ENCODE measurements around the gene MEP1A.
"Not testable (repeated sequence)": the region's sequence is repeated elsewhere in the genome, so short reads cannot be mapped to it uniquely, and the experiment has no call there.

The MEP1A gene

DNA sequence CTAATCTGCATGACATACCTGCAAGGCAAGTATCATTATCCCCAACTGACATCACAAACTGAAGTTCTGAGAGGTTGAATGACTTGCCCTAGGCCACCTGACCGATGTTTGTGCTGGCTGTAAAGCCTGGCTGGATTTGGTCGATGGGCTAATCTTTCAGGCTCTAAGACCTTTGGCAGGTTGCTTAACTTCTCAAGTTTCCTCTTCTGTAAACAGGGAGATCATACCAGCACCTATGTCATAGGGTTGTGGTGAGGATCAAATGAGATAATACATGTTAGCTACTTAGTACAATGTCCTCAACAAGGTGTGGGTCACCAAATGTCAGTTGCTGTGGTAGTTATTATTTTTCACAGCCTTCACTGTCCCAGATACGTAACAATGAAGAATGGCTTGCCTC lies 32.3 kb upstream of the MEP1A start:
- Histone ChIP-seq H3K4me2 (ENCODE audit: low read length) (no peak overlapping the region), H3K4ac (ENCODE audit: low read depth, low read length) (no peak overlapping the region), H3K79me2 (ENCODE audit: control insufficient read depth, insufficient read depth, low read length, poor library complexity) (no peaks in the 10 kb centered on the region), H2BK120ac (ENCODE audit: insufficient read depth, low read length, poor library complexity) (no peak overlapping the region), H3K23ac (ENCODE audit: low read length) (no peak overlapping the region), H3K9ac (ENCODE audit: low read length) (no peak overlapping the region), H2AFZ (ENCODE audit: insufficient read depth, low read length, poor library complexity) (no peak overlapping the region), H3K4me1 (ENCODE audit: control insufficient read depth in 1 of 2, insufficient read depth in 2 of 2, low read length in 2 of 2) (no peaks in the 10 kb centered on the region), H3K14ac (ENCODE audit: low read length) (no peak overlapping the region), H3K27me3 (ENCODE audit: insufficient read depth, low read length) (no peaks in the 10 kb centered on the region), H3K79me1 (ENCODE audit: low read length) (no peaks in the 10 kb centered on the region), H2BK12ac (ENCODE audit: low read length) (no peak overlapping the region), H4K8ac (ENCODE audit: low read depth, low read length) (no peak overlapping the region), H3K9me3 (ENCODE audit: insufficient read depth, low read depth, low read length) (no peaks in the 10 kb centered on the region), H3K27ac (ENCODE audit: low read depth, low read length) (no peak overlapping the region), H2BK5ac (ENCODE audit: low read depth, low read length, poor library complexity) (no peak overlapping the region), H4K12ac (ENCODE audit: low read depth, low read length) (no peak overlapping the region), H3K18ac (ENCODE audit: low read length) (no peak overlapping the region), H3K4me3 (ENCODE audit: low read depth, low read length) (no peak overlapping the region), H2AK5ac (ENCODE audit: low read length) (no peak overlapping the region), H3K36me3 (ENCODE audit: control insufficient read depth in 1 of 2, insufficient read depth in 2 of 2, low read length in 2 of 2) (no peaks in the 10 kb centered on the region), H4K91ac (ENCODE audit: low read depth, low read length) (no peak overlapping the region)
- WGBS (ENCODE audit: extremely low coverage, insufficient coverage, insufficient read length) = no CpG with 5 or more reads among the region's 3 CpGs
- DNase-seq = no peak

DNA sequence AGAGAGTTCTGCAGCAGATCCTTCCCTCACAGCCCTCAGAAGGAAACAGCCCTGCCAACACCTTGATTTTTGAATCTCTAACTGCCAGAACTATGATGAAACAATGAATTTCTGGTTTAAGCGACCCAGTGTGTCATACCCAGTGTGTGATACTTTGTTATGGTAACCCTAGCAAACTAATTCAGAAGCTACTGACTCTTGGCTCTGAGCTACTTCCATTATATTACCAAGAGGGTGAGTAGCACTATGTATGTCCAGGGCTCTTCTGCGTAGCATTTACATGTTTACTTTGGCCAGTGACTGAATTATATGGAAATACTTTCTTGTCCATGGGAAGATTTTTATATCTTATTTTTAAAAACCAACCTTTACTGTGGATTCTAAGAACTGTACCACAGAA lies 29.7 kb upstream of the MEP1A start:
- Histone ChIP-seq H2BK5ac (ENCODE audit: low read depth, low read length, poor library complexity) (no peak overlapping the region), H3K18ac (ENCODE audit: low read length) (no peak overlapping the region), H4K8ac (ENCODE audit: low read depth, low read length) (no peak overlapping the region), H2AK5ac (ENCODE audit: low read length) (no peak overlapping the region), H2BK12ac (ENCODE audit: low read length) (no peak overlapping the region), H2BK120ac (ENCODE audit: insufficient read depth, low read length, poor library complexity) (no peak overlapping the region), H3K4me1 (ENCODE audit: control insufficient read depth in 1 of 2, insufficient read depth in 2 of 2, low read length in 2 of 2) (no peaks in the 10 kb centered on the region), H3K4me2 (ENCODE audit: low read length) (no peak overlapping the region), H3K4me3 (ENCODE audit: low read depth, low read length) (no peak overlapping the region), H3K9ac (ENCODE audit: low read length) (no peak overlapping the region), H3K79me2 (ENCODE audit: control insufficient read depth, insufficient read depth, low read length, poor library complexity) (no peaks in the 10 kb centered on the region), H3K36me3 (ENCODE audit: control insufficient read depth in 1 of 2, insufficient read depth in 2 of 2, low read length in 2 of 2) (no peaks in the 10 kb centered on the region), H3K79me1 (ENCODE audit: low read length) (no peaks in the 10 kb centered on the region), H3K9me3 (ENCODE audit: insufficient read depth, low read depth, low read length) (no peaks in the 10 kb centered on the region), H2AFZ (ENCODE audit: insufficient read depth, low read length, poor library complexity) (no peak overlapping the region), H3K14ac (ENCODE audit: low read length) (no peak overlapping the region), H4K12ac (ENCODE audit: low read depth, low read length) (no peak overlapping the region), H3K27me3 (ENCODE audit: insufficient read depth, low read length) (no peaks in the 10 kb centered on the region), H3K27ac (ENCODE audit: low read depth, low read length) (no peak overlapping the region), H3K4ac (ENCODE audit: low read depth, low read length) (no peak overlapping the region), H3K23ac (ENCODE audit: low read length) (no peak overlapping the region), H4K91ac (ENCODE audit: low read depth, low read length) (no peak overlapping the region)
- no peak for DNase-seq
- no CpG with 5 or more reads among the region's 2 CpGs for WGBS (ENCODE audit: extremely low coverage, insufficient coverage, insufficient read length)

DNA sequence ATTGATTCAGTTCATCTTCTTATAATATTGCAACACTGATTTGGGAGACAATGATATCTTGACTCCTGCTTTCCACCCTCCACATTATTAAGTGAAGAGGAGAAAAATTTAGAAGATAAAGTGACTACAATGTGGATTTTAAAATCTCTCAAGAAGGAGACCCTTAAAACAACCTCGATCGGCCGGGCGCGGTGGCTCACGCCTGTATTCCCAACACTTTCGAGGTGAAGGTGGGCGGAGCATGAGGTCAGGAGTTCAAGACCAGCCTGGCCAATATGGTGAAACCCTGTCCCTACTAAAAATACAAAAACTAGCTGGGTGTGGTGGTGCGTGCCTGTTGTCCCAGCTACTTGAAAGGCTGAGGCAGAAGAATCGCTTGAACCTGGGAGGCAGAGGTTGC lies 28.9 kb upstream of the MEP1A start:
- not testable (repeated sequence) for H3K4me3 ChIP-seq (ENCODE audit: low read depth, low read length); H2BK12ac ChIP-seq (ENCODE audit: low read length); H2AK5ac ChIP-seq (ENCODE audit: low read length); H2BK5ac ChIP-seq (ENCODE audit: low read depth, low read length, poor library complexity); H3K4ac ChIP-seq (ENCODE audit: low read depth, low read length); H3K14ac ChIP-seq (ENCODE audit: low read length); H3K27ac ChIP-seq (ENCODE audit: low read depth, low read length); H3K9ac ChIP-seq (ENCODE audit: low read length); H3K36me3 ChIP-seq (ENCODE audit: control insufficient read depth in 1 of 2, insufficient read depth in 2 of 2, low read length in 2 of 2); H3K23ac ChIP-seq (ENCODE audit: low read length); H2AFZ ChIP-seq (ENCODE audit: insufficient read depth, low read length, poor library complexity); H3K18ac ChIP-seq (ENCODE audit: low read length); H3K27me3 ChIP-seq (ENCODE audit: insufficient read depth, low read length); H4K91ac ChIP-seq (ENCODE audit: low read depth, low read length); H3K9me3 ChIP-seq (ENCODE audit: insufficient read depth, low read depth, low read length); H3K4me1 ChIP-seq (ENCODE audit: control insufficient read depth in 1 of 2, insufficient read depth in 2 of 2, low read length in 2 of 2); H3K79me2 ChIP-seq (ENCODE audit: control insufficient read depth, insufficient read depth, low read length, poor library complexity); H3K79me1 ChIP-seq (ENCODE audit: low read length); H4K12ac ChIP-seq (ENCODE audit: low read depth, low read length); H2BK120ac ChIP-seq (ENCODE audit: insufficient read depth, low read length, poor library complexity); H4K8ac ChIP-seq (ENCODE audit: low read depth, low read length); DNase-seq; H3K4me2 ChIP-seq (ENCODE audit: low read length)
- no CpG with 5 or more reads among the region's 10 CpGs for WGBS (ENCODE audit: extremely low coverage, insufficient coverage, insufficient read length)

DNA sequence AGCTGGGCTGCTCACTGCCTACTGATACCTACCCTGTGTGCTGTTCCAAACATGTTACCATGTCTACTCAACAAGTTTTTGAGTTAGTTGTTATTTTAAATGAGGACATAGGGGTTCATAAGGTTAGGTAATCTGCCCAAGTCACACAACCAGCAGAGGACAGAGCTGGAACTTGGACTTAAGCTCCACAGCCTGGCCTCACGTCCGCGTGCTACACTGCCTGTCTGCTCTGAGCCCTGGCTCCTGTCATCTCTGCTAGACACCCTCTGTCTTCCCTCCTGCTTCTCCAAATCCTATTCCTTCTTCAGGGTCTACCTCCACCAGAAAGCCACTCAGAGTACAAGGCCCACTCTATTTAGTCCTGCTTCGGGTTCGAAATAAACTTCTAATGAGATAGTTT lies 28.2 kb upstream of the MEP1A start:
- Histone ChIP-seq H3K4me1 (ENCODE audit: control insufficient read depth in 1 of 2, insufficient read depth in 2 of 2, low read length in 2 of 2) (no peaks in the 10 kb centered on the region), H2BK12ac (ENCODE audit: low read length) (no peak overlapping the region), H2BK5ac (ENCODE audit: low read depth, low read length, poor library complexity) (no peak overlapping the region), H3K9ac (ENCODE audit: low read length) (no peak overlapping the region), H4K8ac (ENCODE audit: low read depth, low read length) (no peak overlapping the region), H3K79me2 (ENCODE audit: control insufficient read depth, insufficient read depth, low read length, poor library complexity) (no peaks in the 10 kb centered on the region), H3K9me3 (ENCODE audit: insufficient read depth, low read depth, low read length) (no peaks in the 10 kb centered on the region), H3K14ac (ENCODE audit: low read length) (no peak overlapping the region), H2AFZ (ENCODE audit: insufficient read depth, low read length, poor library complexity) (no peak overlapping the region), H3K18ac (ENCODE audit: low read length) (no peak overlapping the region), H3K36me3 (ENCODE audit: control insufficient read depth in 1 of 2, insufficient read depth in 2 of 2, low read length in 2 of 2) (no peaks in the 10 kb centered on the region), H3K27ac (ENCODE audit: low read depth, low read length) (no peak overlapping the region), H3K79me1 (ENCODE audit: low read length) (no peaks in the 10 kb centered on the region), H2AK5ac (ENCODE audit: low read length) (no peak overlapping the region), H3K4me2 (ENCODE audit: low read length) (no peak overlapping the region), H3K4ac (ENCODE audit: low read depth, low read length) (no peak overlapping the region), H3K4me3 (ENCODE audit: low read depth, low read length) (no peak overlapping the region), H4K91ac (ENCODE audit: low read depth, low read length) (no peak overlapping the region), H2BK120ac (ENCODE audit: insufficient read depth, low read length, poor library complexity) (no peak overlapping the region), H3K27me3 (ENCODE audit: insufficient read depth, low read length) (no peaks in the 10 kb centered on the region), H4K12ac (ENCODE audit: low read depth, low read length) (no peak overlapping the region), H3K23ac (ENCODE audit: low read length) (no peak overlapping the region)
- DNase-seq = no peak
- WGBS (ENCODE audit: extremely low coverage, insufficient coverage, insufficient read length) = no CpG with 5 or more reads among the region's 5 CpGs

All from trophoblast cell (in vitro differentiated cells and primary cell).